Activated T-helper 9 cell treated with anti-CD3 and anti-CD28 coated beads, Interleukin-2, amount 50 U/mL, for 16 hours (primary cell): ENCODE results near the gene INTS14.
A peak's percentile ranks its signal among the peaks of the same experiment; 100 is the strongest.

Source experiments
- DNase-seq: peaks from one replicate; pipeline ENCODE4 v3.0.0-alpha.2; 2020; ENCODE audit warnings: low read depth

Gene INTS14

DNA sequence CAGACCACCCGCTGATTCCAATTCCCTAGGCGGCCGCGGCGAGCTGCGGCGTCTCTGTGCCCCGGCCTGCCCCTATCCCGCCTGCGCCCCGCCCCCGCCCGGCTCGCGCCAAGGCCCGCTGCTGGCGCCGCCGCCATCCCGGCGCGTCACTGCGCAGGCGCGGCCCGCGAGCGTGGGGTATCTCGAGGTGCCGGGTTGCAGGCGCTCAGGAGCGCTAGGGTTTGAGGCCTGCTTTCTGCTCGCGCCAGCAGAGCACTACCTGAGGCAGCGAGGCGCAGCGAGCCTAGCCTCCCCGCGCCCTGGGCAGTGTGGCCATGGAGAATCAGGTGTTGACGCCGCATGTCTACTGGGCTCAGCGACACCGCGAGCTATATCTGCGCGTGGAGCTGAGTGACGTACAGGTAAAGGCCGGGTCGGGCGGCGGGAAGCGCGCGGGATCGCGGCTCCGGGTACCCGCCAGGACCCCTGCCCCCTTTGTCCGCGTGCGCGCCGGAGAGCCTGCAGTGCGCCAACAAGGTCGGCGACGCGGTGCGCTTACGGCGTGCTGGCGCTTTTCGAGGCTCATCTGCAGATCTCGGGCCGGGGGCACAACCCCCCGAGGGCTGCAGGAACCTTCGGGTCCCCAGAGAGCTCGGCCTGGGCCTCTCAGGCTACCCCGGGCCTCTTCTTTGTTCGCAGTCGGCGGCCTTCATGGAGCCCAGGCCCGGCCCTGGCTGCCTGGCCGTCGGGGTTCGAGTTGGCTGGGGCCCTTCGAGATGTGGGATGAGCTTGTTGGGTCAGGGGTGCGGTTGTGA, 80.4 kb downstream of the INTS14 start, which contains the start of gene HACD3:
Gene HACD3 (plus strand): TSS at position 146 of the 794 bp plus-strand sequence. CDS start 169 bp downstream, at position 315.
- peak; percentile 88 for DNase-seq

DNA sequence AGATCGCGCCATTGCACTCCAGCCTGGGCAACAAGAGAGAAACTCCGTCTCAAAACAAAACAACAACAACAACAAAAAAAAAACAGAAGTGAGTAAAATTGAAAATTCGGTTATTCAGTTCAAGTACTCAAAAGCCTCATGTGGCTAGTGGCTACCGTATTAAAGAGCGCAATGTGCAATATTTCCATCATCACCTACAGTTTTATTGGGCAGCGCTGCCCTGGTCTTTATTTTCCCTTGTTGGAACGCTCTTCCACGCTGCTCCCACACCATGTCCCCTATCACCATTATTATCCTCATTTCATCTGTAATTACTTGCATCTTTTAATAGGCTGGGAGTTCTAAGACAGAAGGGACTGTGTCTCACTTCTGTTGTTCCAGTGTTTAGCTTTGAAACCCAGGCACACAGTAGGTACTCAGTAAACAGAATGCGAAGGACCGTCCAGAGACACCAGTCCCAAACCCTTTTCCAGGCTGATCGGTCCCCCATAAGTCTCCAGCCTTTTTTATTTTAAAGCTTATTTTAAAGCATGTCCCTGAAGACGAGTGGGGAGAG, 81.1 kb downstream of the INTS14 start:
- no peak for DNase-seq
